Thoracic aorta (tissue), 2 donors: ENCODE measurements around the gene PPP1R15B. TPM values are rescaled to one million over a fixed set of nuclear protein-coding genes. Genes with fewer than 3 reads are reported as not detected.

ENCODE experiments used
- ATAC-seq: fragments of 150-250 bp; one replicate; pipeline ENCODE4 v1.8.0; 2017; ENCODE audit warnings: low read depth; ENCODE audit not compliant: insufficient number of reproducible peaks, low FRiP score
- DNase-seq: peaks from one replicate; pipeline ENCODE4 v3.0.0-alpha.2; 2020; ENCODE audit warnings: low spot score
- H3K27ac ChIP-seq, 2 donors: fragments of 200-600 bp; sonication (generic); 1 replicate in 1 of 2; 2 replicates in 1 of 2; pipeline ENCODE4 v1.5.1; 2016; ENCODE audit warnings: mild to moderate bottlenecking in 2 of 2, moderate library complexity in 2 of 2
- H3K27me3 ChIP-seq: fragments of 200-600 bp; sonication (generic); replicated peaks from 2 replicates; pipeline ENCODE4 v1.6.0; 2016; ENCODE audit warnings: mild to moderate bottlenecking; ENCODE audit not compliant: insufficient read depth
- H3K36me3 ChIP-seq: fragments of 200-600 bp; sonication (generic); one replicate; pipeline ENCODE4 v1.5.1; 2016
- H3K4me1 ChIP-seq, 2 donors: fragments of 200-600 bp; sonication (generic); 1 replicate in 1 of 2; 2 replicates in 1 of 2; pipeline versions ENCODE4 v1.5.1 to v1.6.0; 2016; ENCODE audit warnings: low read depth in 2 of 2, mild to moderate bottlenecking in 1 of 2; ENCODE audit not compliant: control insufficient read depth in 1 of 2
- H3K4me3 ChIP-seq: fragments of 200-600 bp; sonication (generic); 2 replicates; pipeline ENCODE4 v1.5.1; 2016; ENCODE audit warnings: mild to moderate bottlenecking
- H3K9me3 ChIP-seq: fragments of 200-600 bp; sonication (generic); 2 replicates; pipeline ENCODE4 v1.5.1; 2016
- CTCF ChIP-seq: fragments of 200-600 bp; sonication (generic); IDR thresholded peaks from one replicate; pipeline ENCODE4 v1.5.1; 2019; ENCODE audit warnings: antibody characterized with exemption
- total RNA-seq, 2 donors: library from RNA; depleted of rRNA; stranded (reverse); fragments of >200 nt; gene quantifications; one replicate each; pipeline versions ENCODE4 v1.1.0 to v1.2.3, GENCODE V29; 2016

Gene PPP1R15B
- total RNA-seq, 2 donors from 2014 or later, result 40.1 to 64.5 TPM

GRCh38 chr1:204382714-204383083 lies 28.9 kb downstream of the PPP1R15B start:
- peaks cover 6 to 20% of the 10 kb centered on the region in 2 donors for H3K4me1 ChIP-seq
- ATAC-seq, result no peak
- H3K4me3 ChIP-seq, result peak overlapping the region; percentile 40
- no peaks in the 10 kb centered on the region for H3K36me3 ChIP-seq
- H3K27me3 ChIP-seq, result no peaks in the 10 kb centered on the region
- H3K27ac ChIP-seq, result no peak overlapping the region
- no peaks in the 10 kb centered on the region for H3K9me3 ChIP-seq
- TF ChIP-seq CTCF, result no peak
- no peak for DNase-seq

GRCh38 chr1:204380293-204380831 lies 31.3 kb downstream of the PPP1R15B start:
- Histone ChIP-seq H3K27me3 (peaks cover 3% of the 10 kb centered on the region), H3K9me3 (no peaks in the 10 kb centered on the region), H3K4me1 (peaks cover 9 to 21% of the 10 kb centered on the region in 2 donors), H3K27ac (no peak overlapping the region), H3K36me3 (no peaks in the 10 kb centered on the region), H3K4me3 (no peak overlapping the region)
- DNase-seq, result no peak
- no peak for TF ChIP-seq CTCF
- no peak for ATAC-seq

- Histone ChIP-seq H3K27ac (no peak overlapping the region), H3K4me1 (peaks cover 9 to 13% of the 10 kb centered on the region in 2 donors), H3K27me3 (peaks cover 3% of the 10 kb centered on the region), H3K9me3 (no peaks in the 10 kb centered on the region), H3K36me3 (no peaks in the 10 kb centered on the region), H3K4me3 (peak overlapping the region; percentile 74)
- DNase-seq, result no peak
- TF ChIP-seq CTCF, result no peak
- no peak for ATAC-seq
Observed at GRCh38 chr1:204377800-204378668, 33.6 kb downstream of the PPP1R15B start.

GRCh38 chr1:204376919-204377799 lies 34.5 kb downstream of the PPP1R15B start:
- H3K27me3 ChIP-seq, result peaks cover 3% of the 10 kb centered on the region
- peak overlapping the region; percentile 74 for H3K4me3 ChIP-seq
- TF ChIP-seq CTCF, result no peak
- no peak overlapping the region for H3K27ac ChIP-seq
- no peaks in the 10 kb centered on the region for H3K36me3 ChIP-seq
- H3K4me1 ChIP-seq, result peaks cover 9 to 13% of the 10 kb centered on the region in 2 donors
- DNase-seq (no peak), ATAC-seq (no peak)
- H3K9me3 ChIP-seq, result no peaks in the 10 kb centered on the region

- H3K27ac ChIP-seq, result no peak overlapping the region
- peaks cover 3% of the 10 kb centered on the region for H3K27me3 ChIP-seq
- DNase-seq (no peak), ATAC-seq (no peak)
- no peaks in the 10 kb centered on the region for H3K36me3 ChIP-seq
- no peak for TF ChIP-seq CTCF
- H3K4me1 ChIP-seq, result peaks cover 9 to 13% of the 10 kb centered on the region in 2 donors
- no peak overlapping the region for H3K4me3 ChIP-seq
- H3K9me3 ChIP-seq, result no peaks in the 10 kb centered on the region
Observed at GRCh38 chr1:204376465-204376864, 35.2 kb downstream of the PPP1R15B start.
